Hematopoietic multipotent progenitor cell treated with erythropoietin and hydrocortisone succinate and interleukin-3 and kit ligand, for 15 days (in vitro differentiated cells): ENCODE results near the gene LHCGR.
"Not testable (repeated sequence)": the region's sequence is repeated elsewhere in the genome, so short reads cannot be mapped to it uniquely, and the experiment has no call there.

Experiments
- DNase-seq: peaks from one replicate; pipeline ENCODE4 v3.0.0-alpha.2; 2015; ENCODE audit warnings: low spot score

The LHCGR gene

GRCh38 chr2:48747319-48747718 lies 8.2 kb downstream of the LHCGR start:
- DNase-seq, result no peak

- DNase-seq, result not testable (repeated sequence)
These were observed 16.3 kb downstream of the LHCGR start for GRCh38 chr2:48739236-48739635.

- no peak for DNase-seq
These were observed 16.7 kb downstream of the LHCGR start for GRCh38 chr2:48738806-48739205.

GRCh38 chr2:48736251-48736650 lies 19.3 kb downstream of the LHCGR start:
- DNase-seq, result no peak

- DNase-seq, result no peak
These were observed 20.8 kb downstream of the LHCGR start for GRCh38 chr2:48734576-48735303.

GRCh38 chr2:48733067-48733503 lies 22.4 kb downstream of the LHCGR start:
- DNase-seq, result no peak

GRCh38 chr2:48728840-48729239 lies 26.7 kb downstream of the LHCGR start:
- no peak for DNase-seq

- no peak for DNase-seq
These were observed 27.2 kb downstream of the LHCGR start for GRCh38 chr2:48728295-48728694.

GRCh38 chr2:48727560-48727959 lies 28.0 kb downstream of the LHCGR start:
- no peak for DNase-seq

- no peak for DNase-seq
These were observed 29.6 kb downstream of the LHCGR start for GRCh38 chr2:48725696-48726494.

GRCh38 chr2:48724278-48724677 lies 31.2 kb downstream of the LHCGR start:
- no peak for DNase-seq

- DNase-seq, result no peak
These were observed 32.4 kb downstream of the LHCGR start for GRCh38 chr2:48723129-48723528.

- DNase-seq, result no peak
These were observed 33.1 kb downstream of the LHCGR start for GRCh38 chr2:48722391-48722790.

GRCh38 chr2:48721158-48721557 lies 34.4 kb downstream of the LHCGR start:
- DNase-seq, result no peak

GRCh38 chr2:48719480-48720177 lies 35.9 kb downstream of the LHCGR start:
- DNase-seq, result no peak

GRCh38 chr2:48717846-48718245 lies 37.7 kb downstream of the LHCGR start:
- no peak for DNase-seq

GRCh38 chr2:48715956-48716355 lies 39.6 kb downstream of the LHCGR start:
- DNase-seq, result no peak

- DNase-seq, result peak; percentile 7
These were observed 40.3 kb downstream of the LHCGR start for GRCh38 chr2:48715042-48715899.

- no peak for DNase-seq
These were observed 41.3 kb downstream of the LHCGR start for GRCh38 chr2:48714245-48714644.

- no peak for DNase-seq
These were observed 41.9 kb downstream of the LHCGR start for GRCh38 chr2:48713647-48714046.

- DNase-seq, result no peak
These were observed 43.4 kb downstream of the LHCGR start for GRCh38 chr2:48712151-48712550.

- no peak for DNase-seq
These were observed 44.2 kb downstream of the LHCGR start for GRCh38 chr2:48711343-48711742.
